GM15510 (cell line): ENCODE data around the gene CHRNA10.

Experiments used
- POLR2A ChIP-seq: IDR thresholded peaks from 3 replicates; pipeline ENCODE4 v1.6.1; 2011; ENCODE audit warnings: borderline replicate concordance; ENCODE audit not compliant: insufficient read length; ENCODE audit errors: extremely low read depth

The CHRNA10 gene

GRCh38 chr11:3622521-3622920, 48.7 kb downstream of the CHRNA10 start:
- no peak for TF ChIP-seq POLR2A

- no peak for TF ChIP-seq POLR2A
These were observed 53.2 kb downstream of the CHRNA10 start for GRCh38 chr11:3617990-3618389.

- TF ChIP-seq POLR2A: no peak
These were observed 54.3 kb downstream of the CHRNA10 start for GRCh38 chr11:3616721-3617460.

DNA sequence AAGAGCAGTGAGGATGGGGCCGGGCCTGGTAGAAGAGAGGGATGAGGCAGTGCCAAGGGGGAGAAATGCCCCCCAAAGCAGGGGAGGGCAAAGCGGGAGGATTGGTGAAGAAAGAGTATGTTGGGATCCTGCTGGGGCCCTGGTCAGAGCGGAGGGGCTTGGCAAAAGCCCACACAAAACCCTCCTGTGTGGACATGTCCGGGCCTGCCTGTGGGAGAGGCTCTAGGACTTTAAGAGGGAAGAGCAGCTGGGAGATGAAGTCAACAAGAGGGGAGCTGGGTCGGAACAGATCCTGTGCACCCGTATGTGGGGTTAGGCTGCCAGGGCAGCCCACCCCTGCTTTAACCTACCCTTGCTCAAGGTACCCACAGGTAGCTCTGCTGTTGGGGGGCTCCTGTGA, 55.2 kb downstream of the CHRNA10 start:
- TF ChIP-seq POLR2A: no peak
